Omental fat pad (tissue), 4 donors: ENCODE measurements around the gene THRB. TPM values are rescaled to one million over a fixed set of nuclear protein-coding genes. Genes with fewer than 3 reads are reported as not detected.

Source experiments
- ATAC-seq: fragments of 150-250 bp; one replicate; pipeline ENCODE4 v1.9.1; 2016; ENCODE audit warnings: mild to moderate bottlenecking, moderate library complexity; ENCODE audit not compliant: low FRiP score
- DNase-seq: peaks from one replicate; pipeline ENCODE4 v3.0.0-alpha.2; 2019; ENCODE audit warnings: low spot score
- CTCF ChIP-seq, 3 donors: fragments of 450-650 bp; IDR thresholded peaks; one replicate each; pipeline ENCODE4 v1.5.1; 2016 to 2017; ENCODE audit warnings: antibody characterized with exemption in 3 of 3, mild to moderate bottlenecking in 3 of 3, moderate library complexity in 2 of 3
- total RNA-seq, 4 donors: library from RNA; depleted of rRNA; stranded (reverse); fragments of >200 nt; gene quantifications; one replicate each; pipeline ENCODE4 v1.1.0, GENCODE V29; 2016

THRB gene
- total RNA-seq, 4 donors from 2014 or later, result 18.6 to 28.0 (median 23.9) TPM

GRCh38 chr3:24149032-24149431, 345.6 kb downstream of the THRB start:
- no peak for ATAC-seq
- no peak for TF ChIP-seq CTCF (IDR thresholded peaks at IDR 0.05)
- DNase-seq, result no peak

GRCh38 chr3:24145981-24146822, 348.4 kb downstream of the THRB start:
- ATAC-seq, result peak; percentile 69
- TF ChIP-seq CTCF (IDR thresholded peaks at IDR 0.05), result no peak
- no peak for DNase-seq

- TF ChIP-seq CTCF (IDR thresholded peaks at IDR 0.05), result no peak
- DNase-seq (no peak), ATAC-seq (no peak)
These were observed 349.2 kb downstream of the THRB start for GRCh38 chr3:24145481-24145880.

GRCh38 chr3:24142127-24142526, 352.5 kb downstream of the THRB start:
- TF ChIP-seq CTCF (IDR thresholded peaks at IDR 0.05), result no peak
- no peak for DNase-seq
- ATAC-seq, result no peak

GRCh38 chr3:24141548-24141947, 353.1 kb downstream of the THRB start:
- ATAC-seq (no peak), DNase-seq (no peak)
- no peak for TF ChIP-seq CTCF (IDR thresholded peaks at IDR 0.05)

GRCh38 chr3:24139463-24140412, 354.9 kb downstream of the THRB start:
- no peak for ATAC-seq

More at GRCh38 chr3:24139463-24140412, 354.9 kb downstream of the THRB start:
- no peak for DNase-seq
- no peak for TF ChIP-seq CTCF (IDR thresholded peaks at IDR 0.05)
